Left colon (tissue), 2 donors: ENCODE measurements around the gene SLC25A38. TPM values are rescaled to one million over a fixed set of nuclear protein-coding genes. Genes with fewer than 3 reads are reported as not detected.
"Not testable (repeated sequence)": the region's sequence is repeated elsewhere in the genome, so short reads cannot be mapped to it uniquely, and the experiment has no call there.

Experiments
- ATAC-seq: fragments of 200-7000 bp; cut with Tn5 transposase; one replicate; pipeline ENCODE4 v1.9.1; 2020; ENCODE audit warnings: mild to moderate bottlenecking, moderate library complexity
- DNase-seq, 2 donors: peaks; one replicate each; pipeline ENCODE4 v3.0.0-alpha.2; 2020
- intact Hi-C, 2 donors: fragments of 100-400 bp; cut with DNase I in 1 of 2; cut with micrococcal nuclease in 1 of 2; formaldehyde crosslinking; loops; one replicate each; pipeline versions ENCODE4 v1.11.2 to v1.14.0; 2022; cut with DNase I, micrococcal nuclease
- total RNA-seq, 2 donors: library from RNA; stranded (reverse); fragmentation: NEBNext Ultra II Directional; extraction: Animal tissue kit (Norgen Biotek cat#: 25700); gene quantifications; one replicate each; pipeline ENCODE4 v1.2.1, GENCODE V29; 2021
- donor health status: DM: no; HTN: no; CAD: no.
- donor health status: DM: yes; HTN: yes; CAD: no.

SLC25A38 gene
- total RNA-seq, 2 donors from 2014 or later: 38.2 to 40.7 TPM

DNA sequence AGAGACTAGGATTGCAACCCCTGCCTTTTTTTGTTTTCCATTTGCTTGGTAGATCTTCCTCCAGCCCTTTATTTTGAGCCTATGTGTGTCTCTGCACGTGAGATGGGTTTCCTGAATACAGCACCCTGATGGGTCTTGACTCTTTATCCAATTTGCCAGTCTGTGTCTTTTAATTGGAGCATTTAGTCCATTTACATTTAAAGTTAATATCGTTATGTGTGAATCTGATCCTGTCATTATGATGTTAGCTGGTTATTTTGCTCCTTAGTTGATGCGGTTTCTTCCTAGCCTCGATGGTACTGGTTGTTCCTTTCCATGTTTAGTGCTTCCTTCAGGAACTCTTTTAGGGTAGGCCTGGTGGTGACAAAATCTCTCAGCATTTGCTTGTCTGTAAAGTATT, 12.7 kb upstream of the SLC25A38 start:
- DNase-seq, ATAC-seq, intact Hi-C loops: not testable (repeated sequence)

DNA sequence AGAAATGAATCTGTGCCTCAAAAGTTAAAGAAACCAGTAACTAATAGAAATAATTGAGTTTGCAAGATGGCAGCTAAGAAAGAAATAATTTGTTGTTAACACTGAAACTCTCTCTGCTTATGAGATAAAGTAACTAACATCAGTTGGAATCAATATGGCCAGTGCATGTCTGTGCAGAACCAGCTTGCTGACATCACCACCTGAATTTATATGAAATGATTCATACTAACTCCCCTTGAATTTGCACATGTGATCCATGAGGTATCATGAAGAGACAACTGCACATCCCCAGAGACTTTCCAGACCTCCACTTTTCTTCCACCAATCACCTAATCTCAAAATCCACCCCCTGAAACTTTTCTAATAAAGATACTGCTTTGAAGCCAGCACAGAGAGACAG, 10.3 kb upstream of the SLC25A38 start:
- DNase-seq (no peak), ATAC-seq (no peak)
- intact Hi-C loops: no loop called here

DNA sequence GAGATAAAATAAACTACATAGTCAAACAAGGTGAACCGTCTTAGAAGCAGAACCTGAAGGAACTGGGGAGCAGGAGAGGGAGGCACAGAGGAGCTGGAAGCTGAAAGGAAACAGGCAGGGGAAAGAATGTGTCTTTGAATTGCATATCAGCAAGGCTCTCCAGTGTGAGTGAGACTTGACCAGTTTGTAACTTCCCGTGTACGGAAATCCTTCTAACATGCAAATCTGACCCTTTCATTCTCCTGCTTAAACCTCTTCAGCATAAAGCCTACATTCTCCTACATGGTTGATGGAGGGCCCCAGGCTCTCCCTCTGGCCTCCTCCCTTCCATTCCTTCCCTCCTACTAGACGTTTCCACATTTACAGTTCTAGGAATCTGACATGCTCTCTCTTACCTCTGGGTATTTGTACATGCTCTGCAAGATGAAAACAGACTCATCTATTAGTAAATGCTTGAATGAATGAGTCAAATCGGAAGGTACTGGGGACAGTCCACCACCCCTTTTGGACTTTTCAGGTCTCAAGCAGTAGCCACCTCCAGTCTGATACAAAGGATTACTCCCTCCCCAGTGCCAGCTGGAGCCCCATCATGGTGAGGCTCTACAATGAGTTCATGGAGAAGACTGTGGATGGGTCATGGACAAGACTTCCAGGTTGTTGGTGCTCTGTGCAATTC, 6.1 kb upstream of the SLC25A38 start:
- intact Hi-C loops: no loop called here
- no peak for DNase-seq
- ATAC-seq: no peak

DNA sequence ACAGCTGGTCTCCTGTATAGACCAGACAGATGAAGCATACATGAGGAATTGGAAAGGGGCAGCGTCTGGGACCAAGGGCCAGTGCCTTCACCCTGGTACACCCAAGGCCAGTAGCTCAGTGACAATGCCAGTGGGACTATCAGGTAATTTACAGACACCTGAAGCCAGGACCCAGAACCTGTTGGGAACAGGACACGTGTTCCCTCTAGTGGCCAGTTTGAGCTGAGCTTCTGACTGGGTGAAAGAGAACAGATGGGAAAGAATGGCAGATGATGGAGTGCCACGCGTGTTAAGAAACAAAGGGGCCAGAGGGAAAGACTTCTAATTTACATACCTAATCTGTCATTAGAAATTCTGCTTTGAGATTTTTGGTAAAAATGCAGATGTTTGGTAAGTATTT, 5.1 kb upstream of the SLC25A38 start:
- intact Hi-C loops: no loop called here
- peak; percentile 59 to 76 for DNase-seq
- peak; percentile 90 for ATAC-seq

DNA sequence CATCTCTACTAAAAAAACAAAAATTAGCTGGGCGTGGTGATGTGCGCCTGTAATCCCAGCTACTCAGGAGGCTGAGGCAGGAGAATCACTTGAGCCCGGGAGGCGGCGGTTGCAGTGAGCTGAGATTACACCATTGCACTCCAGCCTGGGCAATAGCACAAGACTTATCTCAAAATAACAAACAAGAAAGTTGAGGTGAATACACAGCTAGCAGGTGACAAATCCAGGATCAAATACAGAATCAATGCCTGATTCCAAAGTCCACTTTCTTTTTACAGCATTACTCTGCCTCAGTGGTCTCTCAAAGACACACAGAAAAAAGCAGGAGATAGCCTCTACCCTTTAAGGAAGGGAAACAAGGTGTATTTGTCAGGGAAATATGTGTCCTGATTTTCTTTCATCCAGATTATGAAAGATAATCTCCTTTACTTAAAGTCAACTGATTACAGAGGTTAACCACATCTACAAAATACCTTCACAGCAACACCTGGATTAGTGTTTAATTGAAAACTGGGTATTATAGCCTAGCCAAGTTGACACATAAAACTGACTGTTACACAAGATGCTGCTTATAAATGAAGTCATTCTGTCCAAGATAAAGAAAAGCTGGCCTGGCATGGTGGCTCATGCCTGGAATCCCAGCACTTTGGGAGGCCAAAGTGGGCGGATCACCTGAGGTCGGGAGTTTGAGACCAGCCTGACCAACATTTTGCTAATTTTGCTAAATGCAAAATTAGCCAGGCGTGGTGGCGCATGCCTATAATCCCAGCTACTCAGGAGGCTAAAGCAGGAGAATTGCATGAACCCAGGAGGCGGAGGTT, 4.0 kb upstream of the SLC25A38 start:
- DNase-seq: no peak
- intact Hi-C loops: no loop called here
- no peak for ATAC-seq

DNA sequence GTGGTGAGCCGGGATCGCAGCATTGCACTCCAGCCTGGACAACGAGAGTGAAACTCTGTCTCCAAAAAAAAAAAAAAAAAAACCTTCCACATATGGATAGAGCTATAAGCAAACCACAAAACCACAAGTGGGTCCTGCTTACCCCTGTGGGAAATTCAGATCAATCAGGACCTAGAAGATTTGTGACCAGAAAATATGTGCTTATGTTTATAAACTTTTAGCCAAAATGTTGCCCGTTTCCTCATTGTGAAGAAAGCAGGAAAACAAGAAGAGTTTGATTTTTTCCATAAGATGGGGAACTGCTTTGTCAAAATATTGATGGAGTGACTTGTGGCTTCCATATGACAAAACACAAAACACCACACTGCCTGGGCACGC, 3.4 kb upstream of the SLC25A38 start:
- DNase-seq (no peak), ATAC-seq (no peak)
- intact Hi-C loops: no loop called here

DNA sequence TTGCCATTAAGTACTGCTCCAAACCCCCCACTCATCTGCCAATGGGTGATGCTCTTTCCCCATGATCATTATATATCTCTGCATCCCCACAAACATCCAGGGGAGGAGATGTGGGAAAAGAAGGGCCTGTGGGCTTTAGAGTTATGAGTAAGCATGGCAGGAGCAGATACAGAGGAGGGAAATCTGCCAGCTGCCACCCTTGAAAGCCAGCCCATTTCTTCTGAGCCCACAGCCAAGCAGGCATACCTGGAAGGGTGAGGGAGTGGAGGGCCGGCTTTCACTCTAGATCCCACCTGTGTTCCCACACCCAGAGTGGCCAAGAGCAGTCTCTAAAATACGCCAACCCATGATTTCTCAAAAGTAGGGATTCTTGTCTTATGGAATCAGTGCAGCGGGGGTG, 1.7 kb upstream of the SLC25A38 start:
- ATAC-seq (no peak), DNase-seq (no peak)
- intact Hi-C loops: no loop called here

DNA sequence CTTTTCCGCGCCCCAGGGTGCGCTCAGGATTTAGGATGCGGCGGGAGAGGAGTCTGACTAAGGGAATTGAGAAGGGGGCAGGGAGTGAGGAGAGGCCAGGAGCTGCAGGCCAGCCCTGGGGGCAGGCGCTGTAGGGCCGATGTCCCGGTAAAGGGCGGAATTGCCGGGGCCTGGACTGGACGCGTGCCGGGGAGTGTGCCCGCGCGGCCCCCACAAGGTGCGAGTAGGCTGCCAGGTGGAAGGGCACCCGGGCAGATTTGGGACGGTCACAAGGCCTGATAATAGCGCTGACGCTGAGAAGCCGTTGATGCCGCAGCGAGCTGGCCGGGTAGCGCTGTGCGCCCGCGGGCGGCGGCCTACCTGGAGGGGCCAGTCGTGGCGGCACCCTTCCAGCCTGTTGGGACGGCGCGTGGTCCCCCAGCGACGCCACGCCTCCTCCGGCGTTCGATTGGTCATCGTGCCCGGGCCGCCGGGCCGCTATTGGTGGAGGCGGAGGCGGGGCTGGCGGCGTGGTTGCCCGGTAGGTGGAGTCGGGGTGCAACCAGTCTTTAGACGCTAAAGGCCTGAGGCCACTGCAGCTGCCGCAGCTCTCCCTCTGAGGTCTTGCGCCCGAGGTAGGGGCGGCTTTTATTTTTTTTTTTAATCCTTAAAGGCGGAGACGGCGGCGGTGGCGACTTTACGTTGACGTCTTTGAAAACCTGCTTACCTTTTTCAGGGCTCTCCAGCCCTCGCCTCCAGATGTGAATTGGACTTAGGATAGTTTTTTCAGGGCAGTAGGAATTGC, 903 bp downstream of the SLC25A38 start:
- intact Hi-C loops: no loop called here
- DNase-seq (peak; percentile 97 to 99), ATAC-seq (peak; percentile 86)

DNA sequence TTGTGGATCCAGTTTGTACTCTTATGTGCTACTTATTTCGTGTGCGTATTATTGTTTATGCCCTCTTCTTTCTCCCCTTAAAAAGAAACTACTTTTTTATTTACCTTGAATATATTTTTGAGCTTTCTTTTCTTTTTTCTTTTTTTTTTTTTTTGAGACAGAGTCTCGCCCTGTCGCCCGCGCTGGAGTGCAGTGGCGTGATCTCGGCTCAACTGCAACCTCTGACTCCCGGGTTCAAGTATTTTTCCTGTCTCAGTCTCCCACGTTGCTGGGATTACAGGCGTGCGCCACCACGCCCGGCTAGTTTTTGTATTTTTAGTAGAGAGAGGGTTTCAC, 1.5 kb downstream of the SLC25A38 start:
- DNase-seq (no peak), ATAC-seq (no peak)
- intact Hi-C loops: no loop called here

DNA sequence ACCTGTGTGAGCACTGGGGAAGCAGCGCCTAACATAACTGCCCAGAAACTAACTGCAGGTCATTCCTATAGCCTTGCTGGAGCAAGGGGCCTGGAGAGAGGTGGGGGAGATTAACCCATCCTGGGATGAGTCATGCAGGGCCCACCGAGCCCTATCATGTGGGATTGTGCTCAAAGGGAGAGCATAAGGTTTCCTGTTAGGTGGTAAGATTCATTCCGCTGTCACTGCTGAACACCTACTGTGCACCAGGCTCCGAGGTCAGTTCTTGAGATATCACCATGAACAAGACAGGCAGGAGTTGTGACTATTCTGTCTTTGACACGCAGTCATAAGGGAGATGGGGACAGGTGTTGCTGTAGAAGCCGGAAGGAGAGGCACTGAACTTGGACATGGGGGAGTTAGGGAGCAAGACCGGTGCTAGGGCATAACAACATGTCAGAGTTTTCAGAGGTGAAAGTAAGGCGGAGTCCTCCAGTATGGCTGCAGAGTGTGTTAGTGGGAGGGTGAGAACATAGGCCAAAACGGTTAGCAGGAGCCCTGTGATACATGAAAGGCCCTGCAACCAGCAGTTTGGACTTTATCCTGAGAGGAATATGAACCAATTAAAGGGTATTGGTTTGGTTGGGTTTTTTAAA, 2.4 kb downstream of the SLC25A38 start:
- ATAC-seq (no peak), DNase-seq (no peak)
- intact Hi-C loops: no loop called here

DNA sequence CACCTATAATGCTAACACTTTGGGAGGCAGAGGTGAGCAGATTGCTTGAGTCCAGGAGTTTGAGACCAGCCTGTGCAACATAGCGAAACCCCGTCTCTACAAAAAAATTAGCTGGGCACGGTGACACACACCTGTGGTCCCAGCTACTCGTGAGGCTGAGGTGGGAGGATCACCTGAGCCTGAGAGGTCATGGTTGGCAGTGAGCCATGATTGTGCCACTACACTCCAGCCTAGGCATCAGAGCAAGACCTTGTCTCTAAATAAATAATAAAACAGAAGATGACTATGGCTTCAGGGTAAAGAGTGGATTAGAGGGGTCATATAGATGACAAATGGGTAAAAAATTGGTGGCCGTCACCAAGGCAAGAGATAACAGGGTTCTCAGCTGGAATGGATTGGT, 3.1 kb downstream of the SLC25A38 start:
- no peak for DNase-seq
- no peak for ATAC-seq
- intact Hi-C loops: no loop called here

DNA sequence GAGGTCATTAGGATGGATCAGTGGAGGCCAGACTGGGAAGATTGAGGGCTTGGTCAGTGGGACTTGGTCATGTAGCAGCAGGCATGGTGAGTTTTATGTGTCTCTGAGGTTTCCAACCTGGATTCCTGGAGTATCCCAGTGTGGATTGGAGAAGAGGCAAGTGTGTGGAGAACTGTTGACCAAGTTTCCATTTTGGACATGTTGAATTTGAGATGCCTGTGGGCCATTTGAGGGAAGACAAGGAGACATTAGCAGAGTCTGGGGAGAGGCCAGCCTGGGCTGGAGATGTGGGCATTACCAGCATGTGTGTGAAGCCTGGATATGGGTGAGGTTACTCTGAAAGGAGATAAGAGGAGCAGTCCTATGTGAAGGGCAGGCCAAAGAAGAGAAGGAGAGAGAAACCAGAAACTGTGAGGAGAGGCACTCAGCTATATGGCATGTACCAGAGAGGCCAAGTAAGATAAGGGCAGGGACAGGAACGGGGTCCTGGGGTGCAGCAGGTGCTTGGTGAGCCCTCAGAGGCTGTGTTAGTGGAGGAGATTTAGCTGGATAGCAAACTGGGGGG, 4.3 kb downstream of the SLC25A38 start:
- intact Hi-C loops: no loop called here
- DNase-seq (no peak), ATAC-seq (no peak)

DNA sequence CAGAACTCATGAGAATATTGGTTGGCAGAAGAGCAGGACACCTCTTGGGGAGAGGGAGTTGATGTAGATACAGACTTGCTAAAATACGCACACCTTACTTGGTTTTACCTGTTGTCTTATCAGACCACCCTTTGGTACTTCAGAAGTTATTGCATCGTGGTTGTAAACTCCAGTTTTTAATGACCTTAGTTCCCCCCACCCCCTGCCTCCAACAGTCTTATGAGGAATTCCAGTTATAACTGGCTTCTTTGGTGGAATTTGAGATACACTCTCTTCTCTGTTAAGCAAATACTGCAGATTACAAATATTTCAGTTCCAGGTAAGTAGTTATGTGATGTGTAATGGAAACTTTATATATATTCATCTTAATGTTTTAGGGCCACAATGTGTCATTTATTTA, 5.0 kb downstream of the SLC25A38 start:
- ATAC-seq (no peak), DNase-seq (no peak)
- intact Hi-C loops: no loop called here

DNA sequence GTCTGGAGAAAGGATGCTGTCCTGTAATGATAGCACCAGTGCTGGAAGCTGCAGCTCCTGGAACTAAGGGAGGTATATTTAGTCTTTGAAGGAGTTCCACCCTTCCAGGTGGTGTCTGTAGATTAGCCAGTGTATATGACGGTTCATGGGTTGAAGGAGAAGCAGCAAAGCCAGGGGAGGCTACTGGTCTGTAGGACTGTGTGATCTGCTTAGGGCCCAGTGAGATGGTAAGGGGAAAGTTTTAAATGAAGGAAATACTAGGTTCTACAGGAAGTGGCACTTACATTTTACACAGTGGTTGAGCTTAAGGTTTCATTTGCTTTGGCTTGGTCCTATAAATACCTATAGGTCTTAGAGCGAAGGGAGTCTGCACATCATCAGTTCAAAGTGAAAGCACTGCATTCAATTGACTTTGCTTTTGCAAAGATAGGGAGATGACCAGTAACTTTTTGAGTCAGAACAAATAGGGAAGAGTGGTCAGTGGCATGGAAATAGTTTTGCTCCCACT, 5.6 kb downstream of the SLC25A38 start:
- ATAC-seq (no peak), DNase-seq (no peak)
- intact Hi-C loops: no loop called here

DNA sequence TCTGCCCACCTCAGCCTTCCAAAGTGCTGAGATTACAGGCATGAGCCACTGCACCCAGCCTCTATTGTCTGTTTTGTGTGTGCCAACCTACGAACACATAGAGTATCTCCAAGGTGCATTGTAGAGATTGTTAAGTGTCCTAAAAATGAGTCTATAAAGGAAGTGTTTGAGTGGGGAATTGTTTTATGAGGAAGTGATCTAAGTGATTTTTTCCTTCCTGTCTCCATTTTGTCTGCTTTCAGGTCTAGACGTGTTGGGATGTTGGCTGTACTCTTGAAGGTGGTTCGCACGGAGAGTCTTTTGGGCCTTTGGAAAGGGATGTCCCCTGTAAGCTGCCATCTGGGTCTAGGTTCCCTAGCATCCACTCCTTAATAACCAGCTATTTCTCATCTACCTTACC, 7.0 kb downstream of the SLC25A38 start:
- DNase-seq (no peak), ATAC-seq (no peak)
- intact Hi-C loops: no loop called here

DNA sequence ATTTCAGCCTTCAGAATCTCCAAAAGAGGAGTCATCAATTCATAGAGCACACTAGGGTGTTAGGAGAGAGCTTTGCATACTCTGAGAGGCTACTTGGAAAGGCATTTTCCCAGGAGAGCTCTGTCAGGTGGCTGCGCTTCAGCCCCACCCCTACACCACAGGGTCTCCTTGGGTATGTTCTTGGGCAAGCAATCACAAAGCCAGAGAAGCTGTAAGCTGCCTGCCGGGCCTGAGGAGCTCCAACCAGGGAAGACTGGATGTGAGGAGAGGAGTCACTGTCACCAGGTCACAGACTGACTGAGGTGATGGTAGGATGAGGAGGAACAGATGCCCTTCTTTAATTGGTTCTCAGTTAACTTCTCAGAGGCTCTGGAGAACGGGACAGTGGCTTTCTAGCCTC, 13.5 kb downstream of the SLC25A38 start:
- ATAC-seq (no peak), DNase-seq (no peak)
- intact Hi-C loops: no loop called here

DNA sequence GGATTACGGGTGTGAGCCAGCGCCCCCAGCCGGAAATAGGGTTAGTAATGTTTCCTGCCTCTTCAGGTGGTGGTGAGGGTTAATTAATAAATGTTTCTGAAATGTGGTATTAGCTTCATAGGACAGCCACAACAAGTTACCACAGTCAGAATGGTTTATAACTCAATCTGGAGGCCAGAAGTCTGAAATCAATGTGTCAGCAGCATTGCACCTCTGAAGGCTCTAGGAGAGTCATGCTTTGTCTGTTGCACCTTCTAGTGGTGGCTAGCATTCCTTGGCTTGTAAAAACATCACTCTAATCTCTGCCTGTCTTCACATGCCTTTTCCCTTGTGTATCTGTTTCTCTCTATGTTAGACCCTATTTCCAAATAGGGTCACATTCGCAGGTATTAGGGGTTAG, 15.5 kb downstream of the SLC25A38 start:
- DNase-seq (no peak), ATAC-seq (peak; percentile 31)
- intact Hi-C loops: no loop called here

DNA sequence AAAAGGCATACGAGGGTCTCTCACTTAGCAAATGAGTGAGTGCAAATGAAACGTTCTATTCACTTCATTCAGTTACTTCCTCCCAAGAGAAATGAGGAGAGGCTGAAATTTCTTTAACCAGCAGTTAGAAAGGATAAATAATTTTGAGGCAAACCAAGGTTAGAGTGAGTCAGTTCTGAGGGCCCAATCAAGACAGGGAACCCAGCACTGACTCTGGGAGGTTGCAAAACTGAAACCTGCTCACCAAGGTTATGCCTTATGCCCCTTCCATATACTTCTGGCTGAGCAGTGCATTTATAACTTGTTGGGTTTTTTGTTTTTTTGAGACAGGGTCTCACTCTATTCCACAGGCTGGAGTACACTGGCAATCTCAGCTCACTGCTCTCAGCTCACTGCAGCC, 18.8 kb downstream of the SLC25A38 start:
- intact Hi-C loops: no loop called here
- ATAC-seq: no peak
- DNase-seq: no peak
